ENCODE results near the gene GNG7.

GNG7 gene

DNA sequence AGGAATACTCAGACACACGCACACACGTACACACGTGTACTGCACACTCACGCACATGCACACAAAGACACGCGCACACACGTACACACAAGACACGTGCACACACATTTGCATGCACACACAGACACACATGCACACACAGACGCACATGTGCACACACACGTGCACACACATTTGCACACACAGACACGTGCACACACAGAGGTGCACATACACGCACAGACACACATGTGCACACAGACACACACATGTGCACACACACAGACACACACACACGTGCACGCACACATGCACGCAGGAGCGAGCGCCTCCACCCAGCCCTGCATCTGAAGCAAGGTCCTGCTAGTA lies 145.4 kb downstream of the GNG7 start:
- H3K4me3 ChIP-seq (ENCODE audit: low read depth, low read length), result no peak overlapping the region
- TF ChIP-seq, protein P1, sequence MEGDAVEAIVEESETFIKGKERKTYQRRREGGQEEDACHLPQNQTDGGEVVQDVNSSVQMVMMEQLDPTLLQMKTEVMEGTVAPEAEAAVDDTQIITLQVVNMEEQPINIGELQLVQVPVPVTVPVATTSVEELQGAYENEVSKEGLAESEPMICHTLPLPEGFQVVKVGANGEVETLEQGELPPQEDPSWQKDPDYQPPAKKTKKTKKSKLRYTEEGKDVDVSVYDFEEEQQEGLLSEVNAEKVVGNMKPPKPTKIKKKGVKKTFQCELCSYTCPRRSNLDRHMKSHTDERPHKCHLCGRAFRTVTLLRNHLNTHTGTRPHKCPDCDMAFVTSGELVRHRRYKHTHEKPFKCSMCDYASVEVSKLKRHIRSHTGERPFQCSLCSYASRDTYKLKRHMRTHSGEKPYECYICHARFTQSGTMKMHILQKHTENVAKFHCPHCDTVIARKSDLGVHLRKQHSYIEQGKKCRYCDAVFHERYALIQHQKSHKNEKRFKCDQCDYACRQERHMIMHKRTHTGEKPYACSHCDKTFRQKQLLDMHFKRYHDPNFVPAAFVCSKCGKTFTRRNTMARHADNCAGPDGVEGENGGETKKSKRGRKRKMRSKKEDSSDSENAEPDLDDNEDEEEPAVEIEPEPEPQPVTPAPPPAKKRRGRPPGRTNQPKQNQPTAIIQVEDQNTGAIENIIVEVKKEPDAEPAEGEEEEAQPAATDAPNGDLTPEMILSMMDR (IDR thresholded peaks at IDR 0.05; ENCODE audit: low read depth, low read length, missing control alignments), result no peak
- DNase-seq (ENCODE audit: low read depth), result no peak

DNA sequence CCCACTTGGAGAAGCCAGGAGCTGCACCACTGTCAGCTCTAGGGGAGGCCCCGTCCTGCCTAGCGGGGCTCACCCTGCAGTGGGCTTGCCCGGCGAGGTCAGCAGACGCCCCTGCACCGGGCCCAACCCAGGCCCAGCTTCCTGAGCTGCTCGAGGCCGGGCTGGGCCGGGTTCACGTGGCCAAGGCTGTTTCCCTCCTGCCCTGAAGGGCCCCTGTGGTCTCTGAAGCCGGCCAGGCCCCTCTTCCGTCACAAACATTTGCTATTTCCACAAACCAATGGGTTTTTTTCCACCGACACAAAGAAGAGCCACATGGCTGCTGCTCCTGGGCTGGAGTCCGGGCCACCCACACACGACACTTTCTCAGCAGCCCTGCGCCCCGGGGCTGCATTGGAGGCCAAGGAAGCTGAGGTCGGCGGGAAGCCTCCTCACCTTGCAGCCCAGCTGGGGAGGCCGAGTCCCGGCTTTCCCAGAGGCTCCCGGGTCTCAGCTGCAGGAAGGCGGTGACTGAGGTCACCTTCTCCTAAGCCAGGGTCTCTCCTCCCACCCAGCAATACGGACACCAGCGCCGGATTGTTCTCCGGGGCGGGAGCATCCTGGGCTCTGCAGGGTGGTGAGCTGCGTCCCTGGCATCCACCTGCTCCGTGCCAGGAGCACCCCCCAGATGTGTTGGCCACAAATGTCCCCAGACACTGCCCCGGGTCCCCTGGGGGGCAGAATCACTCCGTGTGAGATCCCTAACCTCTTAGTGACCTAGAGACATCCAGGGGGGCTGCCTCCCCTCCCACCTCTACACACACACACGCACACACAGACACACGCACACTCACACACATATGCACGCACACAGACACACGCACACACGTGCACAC lies 146.0 kb downstream of the GNG7 start:
- no peak overlapping the region for H3K4me3 ChIP-seq (ENCODE audit: low read depth, low read length)
- TF ChIP-seq, protein P1 (IDR thresholded peaks at IDR 0.05; ENCODE audit: low read depth, low read length, missing control alignments), result no peak
- no peak for DNase-seq (ENCODE audit: low read depth)

DNA sequence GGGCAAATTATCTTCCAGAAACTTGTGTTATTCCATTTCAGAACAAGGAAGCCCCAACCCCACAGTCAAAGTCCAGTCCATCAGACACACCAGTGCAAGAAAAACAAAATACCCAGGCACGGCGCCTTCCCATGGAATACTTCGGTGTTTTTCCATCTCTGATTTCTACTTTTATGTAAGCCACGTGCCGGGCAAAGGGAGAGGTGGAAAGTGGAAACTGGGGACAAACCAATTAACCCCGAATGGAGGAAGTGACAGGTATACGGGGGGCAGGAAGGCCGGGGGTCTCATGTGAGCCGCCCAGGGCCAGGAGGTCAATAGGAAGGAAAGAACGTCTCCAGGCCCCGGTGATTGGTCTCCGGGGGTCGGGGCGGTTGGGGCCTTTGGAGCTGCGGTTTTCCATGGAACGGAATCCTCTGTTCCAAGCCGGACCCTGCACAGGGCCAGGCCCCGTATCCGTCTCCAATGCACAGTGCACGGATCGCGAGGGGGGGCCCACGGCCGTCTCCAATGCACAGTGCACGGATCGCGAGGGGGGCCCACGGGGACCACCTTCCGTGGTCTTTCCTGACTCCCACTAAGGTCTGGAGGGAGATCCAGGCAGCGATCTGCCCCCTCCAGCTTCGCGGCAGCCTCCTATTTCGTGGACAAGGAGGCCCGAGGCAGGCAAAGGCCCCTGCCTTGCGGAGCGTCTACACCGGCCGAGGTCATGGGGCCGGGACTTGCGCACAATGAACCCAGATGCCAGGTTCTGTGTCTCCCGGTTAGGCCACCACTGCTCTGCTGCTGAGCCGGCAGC lies 146.9 kb downstream of the GNG7 start:
- TF ChIP-seq, protein P1 (IDR thresholded peaks at IDR 0.05; ENCODE audit: low read depth, low read length, missing control alignments), result no peak
- H3K4me3 ChIP-seq (ENCODE audit: low read depth, low read length), result no peak overlapping the region
- DNase-seq (ENCODE audit: low read depth), result no peak

DNA sequence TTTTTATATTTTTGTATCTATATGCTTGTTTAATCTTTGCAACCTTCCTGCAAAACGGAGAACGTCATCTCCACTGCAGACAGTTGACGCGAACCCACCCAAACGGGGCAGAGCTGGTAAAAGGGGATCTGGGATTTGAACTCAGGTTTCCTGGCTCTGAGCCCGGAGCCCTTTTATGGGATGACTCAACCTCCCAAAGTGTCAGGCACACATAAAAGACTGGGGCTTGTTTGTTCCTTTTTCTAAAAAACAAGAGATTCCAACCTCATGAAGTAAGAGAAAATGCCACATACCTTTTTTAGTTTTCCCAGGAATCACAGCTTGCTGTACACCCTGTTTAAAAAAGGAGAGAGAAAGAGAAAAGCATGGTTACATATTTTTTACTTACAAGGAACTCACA lies 147.6 kb downstream of the GNG7 start:
- no peak overlapping the region for H3K4me3 ChIP-seq (ENCODE audit: low read depth, low read length)
- TF ChIP-seq, protein P1 (IDR thresholded peaks at IDR 0.05; ENCODE audit: low read depth, low read length, missing control alignments), result no peak
- DNase-seq (ENCODE audit: low read depth), result no peak

- no peak overlapping the region for H3K4me3 ChIP-seq (ENCODE audit: low read depth, low read length)
- DNase-seq (ENCODE audit: low read depth), result no peak
- TF ChIP-seq, protein P1 (IDR thresholded peaks at IDR 0.05; ENCODE audit: low read depth, low read length, missing control alignments), result no peak
These were observed 149.0 kb downstream of the GNG7 start for GRCh38 chr19:2553510-2553909.

GRCh38 chr19:2552859-2553258 lies 149.6 kb downstream of the GNG7 start:
- peak; percentile 86 for DNase-seq (ENCODE audit: low read depth)
- H3K4me3 ChIP-seq (ENCODE audit: low read depth, low read length), result peak overlapping the region; percentile 12; the same call in 1 of the 2 replicates

More at GRCh38 chr19:2552859-2553258, 149.6 kb downstream of the GNG7 start:
- TF ChIP-seq, protein P1 (IDR thresholded peaks at IDR 0.05; ENCODE audit: low read depth, low read length, missing control alignments), result no peak
